Keratinocyte (primary cell): ENCODE results near the gene PITPNC1.

Source experiments
- EZH2 ChIP-seq: IDR thresholded peaks from one replicate; pipeline ENCODE4 v1.6.1; 2012; ENCODE audit warnings: inconsistent platforms, mild to moderate bottlenecking, low read length, moderate library complexity
- TF ChIP-seq, protein P1 (sequence below), 3 experiments: IDR thresholded peaks in 1 of 3; conservative IDR thresholded peaks in 1 of 3; optimal IDR thresholded peaks in 1 of 3; 2 replicates in 2 of 3; 3 replicates in 1 of 3; pipeline versions ENCODE3 to v1.5.1; 2011; ENCODE audit warnings: low read length in 3 of 3, mild to moderate bottlenecking in 3 of 3, moderate library complexity in 2 of 3, control low read depth in 1 of 3, inconsistent platforms in 1 of 3; ENCODE audit not compliant: insufficient read depth in 2 of 3; ENCODE audit errors: extremely low read depth in 1 of 3

DNA sequence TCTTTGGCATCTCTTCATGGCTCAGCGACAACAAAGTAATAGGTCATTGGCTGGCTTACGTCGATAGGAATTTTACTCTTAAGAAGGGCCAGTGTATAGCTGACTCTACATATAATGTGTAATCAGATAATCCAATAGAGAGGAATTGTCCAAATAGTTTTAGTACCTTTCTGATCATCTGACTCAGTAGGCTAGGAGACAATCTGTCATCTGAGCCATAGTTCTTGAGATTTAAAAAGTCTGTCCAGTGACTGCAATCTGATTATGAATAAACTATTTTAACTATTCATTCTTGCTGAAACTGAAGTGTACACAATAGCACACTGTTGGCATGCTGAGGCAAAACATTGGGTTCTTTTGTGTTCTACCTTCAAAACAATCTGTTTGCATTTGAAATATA, 319.3 kb downstream of the PITPNC1 start:
- TF ChIP-seq, protein P1, sequence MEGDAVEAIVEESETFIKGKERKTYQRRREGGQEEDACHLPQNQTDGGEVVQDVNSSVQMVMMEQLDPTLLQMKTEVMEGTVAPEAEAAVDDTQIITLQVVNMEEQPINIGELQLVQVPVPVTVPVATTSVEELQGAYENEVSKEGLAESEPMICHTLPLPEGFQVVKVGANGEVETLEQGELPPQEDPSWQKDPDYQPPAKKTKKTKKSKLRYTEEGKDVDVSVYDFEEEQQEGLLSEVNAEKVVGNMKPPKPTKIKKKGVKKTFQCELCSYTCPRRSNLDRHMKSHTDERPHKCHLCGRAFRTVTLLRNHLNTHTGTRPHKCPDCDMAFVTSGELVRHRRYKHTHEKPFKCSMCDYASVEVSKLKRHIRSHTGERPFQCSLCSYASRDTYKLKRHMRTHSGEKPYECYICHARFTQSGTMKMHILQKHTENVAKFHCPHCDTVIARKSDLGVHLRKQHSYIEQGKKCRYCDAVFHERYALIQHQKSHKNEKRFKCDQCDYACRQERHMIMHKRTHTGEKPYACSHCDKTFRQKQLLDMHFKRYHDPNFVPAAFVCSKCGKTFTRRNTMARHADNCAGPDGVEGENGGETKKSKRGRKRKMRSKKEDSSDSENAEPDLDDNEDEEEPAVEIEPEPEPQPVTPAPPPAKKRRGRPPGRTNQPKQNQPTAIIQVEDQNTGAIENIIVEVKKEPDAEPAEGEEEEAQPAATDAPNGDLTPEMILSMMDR (optimal IDR thresholded peaks at IDR 0.05 in 1 of 3, IDR thresholded peaks at IDR 0.05 in 1 of 3, conservative IDR thresholded peaks at IDR 0.05 in 1 of 3; ENCODE audit: extremely low read depth in 1 of 3, insufficient read depth in 2 of 3, low read length in 3 of 3): no peak
- no peak for TF ChIP-seq EZH2
